ENCODE measurements around the gene EXT2. TPM values are rescaled to one million over a fixed set of nuclear protein-coding genes. Genes with fewer than 3 reads are reported as not detected.

The EXT2 gene
- total RNA-seq, 1 experiment from 2014 or later = 42.8 TPM

GRCh38 chr11:44174842-44175241 is 79.4 kb downstream of the EXT2 start:
- H3K27ac ChIP-seq (ENCODE audit: low read depth, low read length) = no peak overlapping the region
- no peaks in the 10 kb centered on the region for H3K27me3 ChIP-seq (ENCODE audit: insufficient read depth, low read length)
- ATAC-seq (no peak), DNase-seq (ENCODE audit: low read depth, low spot score) (no peak)
- H2AFZ ChIP-seq (ENCODE audit: low read depth, low read length, poor library complexity, severe bottlenecking) = no peak overlapping the region
- no peaks in the 10 kb centered on the region for H3K36me3 ChIP-seq (ENCODE audit: control insufficient read depth in 1 of 2, insufficient read depth in 2 of 2, low read length in 2 of 2)
- CTCF ChIA-PET = no interaction called here
- POLR2A ChIA-PET = no interaction called here
- no peaks in the 10 kb centered on the region for H3K79me2 ChIP-seq (ENCODE audit: insufficient read depth, low read length)
- H3K4me3 ChIP-seq (replicated peaks in 1 of 2; ENCODE audit: low read depth in 1 of 2, low read length in 2 of 2) = no peak overlapping the region
- intact Hi-C loops (cut with micrococcal nuclease) = no loop called here
- no peak overlapping the region for H3K4me2 ChIP-seq (ENCODE audit: low read length)
- H3K4me1 ChIP-seq (ENCODE audit: control insufficient read depth in 1 of 2, insufficient read depth in 2 of 2, low read length in 2 of 2) = no peaks in the 10 kb centered on the region
- H4K20me1 ChIP-seq (ENCODE audit: insufficient read depth) = no peaks in the 10 kb centered on the region
- no peaks in the 10 kb centered on the region for H3K9me2 ChIP-seq (ENCODE audit: insufficient read depth)
- BruUV-seq (replicated peaks) = no TSS peak
- TF ChIP-seq CEBPB (IDR thresholded peaks at IDR 0.05; ENCODE audit: low read depth) = no peak
- TF ChIP-seq POLR2AphosphoS5 (IDR thresholded peaks at IDR 0.05; ENCODE audit: low read depth, low read length) = no peak
- TF ChIP-seq MAX (IDR thresholded peaks at IDR 0.05) = no peak
- no peak for TF ChIP-seq SRF (IDR thresholded peaks at IDR 0.05; ENCODE audit: low read depth)
- no peak for TF ChIP-seq SIN3A (IDR thresholded peaks at IDR 0.05; ENCODE audit: low read depth)
- TF ChIP-seq ZBTB33 (IDR thresholded peaks at IDR 0.05; ENCODE audit: extremely low read depth, insufficient replicate concordance, low read length) = no peak
- TF ChIP-seq EZH2phosphoT487 (IDR thresholded peaks at IDR 0.05; ENCODE audit: borderline replicate concordance) = no peak
- no peak for TF ChIP-seq TCF7L2 (IDR thresholded peaks at IDR 0.05; ENCODE audit: borderline replicate concordance, extremely low read depth, insufficient read depth, insufficient read length)
- TF ChIP-seq YY1 (IDR thresholded peaks at IDR 0.05; ENCODE audit: extremely low read depth, insufficient replicate concordance, low read depth, low read length) = no peak
- no peak for TF ChIP-seq ELF1 (IDR thresholded peaks at IDR 0.05; ENCODE audit: borderline replicate concordance, low read depth)
- no peak for TF ChIP-seq ATF3 (IDR thresholded peaks at IDR 0.05)
- TF ChIP-seq SP1 (IDR thresholded peaks at IDR 0.05; ENCODE audit: low read depth) = no peak
- TF ChIP-seq ZNF274 (IDR thresholded peaks at IDR 0.05; ENCODE audit: low read depth, low read length) = no peak
- no peak for TF ChIP-seq RAD21 (IDR thresholded peaks at IDR 0.05; ENCODE audit: low read depth)
- TF ChIP-seq POLR2A (IDR thresholded peaks at IDR 0.05; ENCODE audit: borderline replicate concordance, extremely low read depth, insufficient read depth, insufficient read length) = no peak
- no peak for TF ChIP-seq EZH2 (IDR thresholded peaks at IDR 0.05)
- TF ChIP-seq ZFX (IDR thresholded peaks at IDR 0.05) = no peak
- no peak for TF ChIP-seq EGR1 (IDR thresholded peaks at IDR 0.05; ENCODE audit: low read depth)
- no peak for TF ChIP-seq CBX3 (IDR thresholded peaks at IDR 0.05; ENCODE audit: low read depth)
- RAD21 ChIA-PET (ENCODE audit: low non-redundant PET in 1 of 2, low total read pairs in 2 of 2, uncharacterized antibody in 2 of 2, unreplicated experiment in 2 of 2) = no interaction called here
- H3K9ac ChIP-seq (ENCODE audit: low read length) = no peak overlapping the region
- H3K9me3 ChIP-seq (ENCODE audit: control insufficient read depth in 1 of 2, insufficient read depth in 1 of 2, low read depth in 1 of 2, low read length in 2 of 2) = no peaks in the 10 kb centered on the region
